Lung (tissue), 12 donors: ENCODE results near the gene STAT3. TPM values are rescaled to one million over a fixed set of nuclear protein-coding genes. Genes with fewer than 3 reads are reported as not detected.

Experiments used
- ATAC-seq: fragments of 200-7000 bp; cut with Tn5 transposase; one replicate; pipeline ENCODE4 v1.9.1; 2020; ENCODE audit warnings: moderate number of reproducible peaks; ENCODE audit not compliant: insufficient read depth, low FRiP score
- DNase-seq, 3 donors: peaks; one replicate each; pipeline ENCODE4 v3.0.0-alpha.2; 2013 to 2017
- H3K27ac ChIP-seq, 2 donors: one replicate each; pipeline ENCODE4 v1.5.1; 2013; ENCODE audit warnings: mild to moderate bottlenecking in 2 of 2, moderate library complexity in 2 of 2, control low read depth in 1 of 2, inconsistent platforms in 1 of 2, low read depth in 1 of 2, low read length in 1 of 2
- H3K27me3 ChIP-seq, 3 donors: one replicate each; pipeline ENCODE4 v1.5.1; 2013; ENCODE audit warnings: low read length in 2 of 3; ENCODE audit not compliant: control insufficient read depth in 3 of 3, insufficient read depth in 3 of 3
- H3K36me3 ChIP-seq, 4 donors: one replicate each; pipeline ENCODE4 v1.5.1; 2013; ENCODE audit warnings: low read length in 4 of 4, mild to moderate bottlenecking in 1 of 4, moderate library complexity in 1 of 4; ENCODE audit not compliant: control insufficient read depth in 4 of 4, insufficient read depth in 4 of 4
- H3K4me1 ChIP-seq, 5 donors: one replicate each; pipeline ENCODE4 v1.5.1; 2013; ENCODE audit warnings: low read length in 5 of 5, mild to moderate bottlenecking in 2 of 5, moderate library complexity in 1 of 5; ENCODE audit not compliant: control insufficient read depth in 5 of 5, insufficient read depth in 5 of 5
- H3K4me3 ChIP-seq: one replicate; pipeline ENCODE4 v1.5.1; 2013; ENCODE audit warnings: mild to moderate bottlenecking, control low read depth, moderate library complexity
- H3K9ac ChIP-seq, 2 donors: one replicate each; pipeline ENCODE4 v1.5.1; 2013; ENCODE audit warnings: low read length in 2 of 2, control low read depth in 1 of 2; ENCODE audit not compliant: insufficient read depth in 1 of 2
- H3K9me3 ChIP-seq, 4 donors: one replicate each; pipeline ENCODE4 v1.5.1; 2013; ENCODE audit warnings: low read length in 3 of 4, mild to moderate bottlenecking in 1 of 4, moderate library complexity in 1 of 4; ENCODE audit not compliant: control insufficient read depth in 4 of 4, insufficient read depth in 3 of 4
- CTCF ChIP-seq: IDR thresholded peaks from 2 replicates; pipeline ENCODE4 v1.5.1; 2012; ENCODE audit warnings: mild to moderate bottlenecking; ENCODE audit errors: control extremely low read depth, extremely low read depth
- WGBS, 2 donors: extraction: QIAGEN DNeasy Blood & Tissue Kit; methylation state at CpG; one replicate each; pipeline ENCODE4 v1.1.7; 2013; 5-methylcytosine and 5-hydroxymethylcytosine counted together
- polyA plus RNA-seq, 2 donors: library from polyadenylated mRNA; stranded (reverse); fragments of 200-250 nt; gene quantifications; one replicate each; pipeline ENCODE4 v1.2.1, GENCODE V29; 2013
- total RNA-seq, 2 donors: library from RNA; depleted of rRNA in 1 of 2; stranded (reverse); fragments of >200 nt in 1 of 2; gene quantifications; one replicate each; pipeline ENCODE4 v1.2.1, GENCODE V29; 2014 to 2021
- donor health status: control.
- donor health status: control.
- donor health status: Bipolar disorder and iron deficiency.
- donor health status: healthy.
- donor health status: DM: yes; HTN: yes; CAD: no.

Gene STAT3
- total and polyA plus RNA-seq, 4 donors, result 69.9 to 297 (median 239) TPM

- WGBS, 2 donors, result 1% methylated on average over 49 to 82 of the region's 82 CpGs
- Histone ChIP-seq H3K4me1 (peaks cover 0 to 22% (median 12%) of the 10 kb centered on the region in 5 donors), H3K9me3 (no peaks in the 10 kb centered on the region), H3K36me3 (no peaks in the 10 kb centered on the region), H3K9ac (peak overlapping the region; percentile 67 to 83), H3K27ac (peak overlapping the region; percentile 82), H3K27me3 (no peaks in the 10 kb centered on the region), H3K4me3 (peak overlapping the region; percentile 81)
- ATAC-seq (peak; percentile 5), DNase-seq (peak; percentile 61 to 69 (median 68))
- TF ChIP-seq CTCF, result no peak
Observed at GRCh38 chr17:42275527-42276358, 112.5 kb downstream of the STAT3 start.

- H3K27me3 ChIP-seq, result no peaks in the 10 kb centered on the region
- no peaks in the 10 kb centered on the region for H3K36me3 ChIP-seq
- H3K27ac ChIP-seq, result peak overlapping the region in 1 of 2 donors; percentile 82
- peaks cover 0 to 22% (median 14%) of the 10 kb centered on the region in 5 donors for H3K4me1 ChIP-seq
- ATAC-seq, result no peak
- no peak for TF ChIP-seq CTCF
- peak in 2 of 3 donors; percentile 27 to 31 for DNase-seq
- H3K4me3 ChIP-seq, result peak overlapping the region; percentile 81
- H3K9me3 ChIP-seq, result no peaks in the 10 kb centered on the region
- 18 to 19% methylated on average over 13 of the region's 13 CpGs for WGBS, 2 donors
- peak overlapping the region; percentile 67 to 83 for H3K9ac ChIP-seq
Observed at GRCh38 chr17:42274812-42275526, 113.3 kb downstream of the STAT3 start.

GRCh38 chr17:42274253-42274542, 114.0 kb downstream of the STAT3 start:
- H3K4me3 ChIP-seq, result no peak overlapping the region
- no peak for TF ChIP-seq CTCF
- ATAC-seq (no peak), DNase-seq (no peak)
- no peaks in the 10 kb centered on the region for H3K27me3 ChIP-seq
- no peaks in the 10 kb centered on the region for H3K36me3 ChIP-seq
- peaks cover 0 to 22% (median 14%) of the 10 kb centered on the region in 5 donors for H3K4me1 ChIP-seq
- 60 to 79% methylated on average over 3 of the region's 3 CpGs for WGBS, 2 donors
- no peaks in the 10 kb centered on the region for H3K9me3 ChIP-seq
- H3K9ac ChIP-seq, result no peak overlapping the region
- no peak overlapping the region for H3K27ac ChIP-seq
